ENCODE data around the gene NPBWR2.
"Not testable (repeated sequence)": the region's sequence is repeated elsewhere in the genome, so short reads cannot be mapped to it uniquely, and the experiment has no call there.

The NPBWR2 gene

GRCh38 chr20:64136004-64136710, 28.8 kb upstream of the NPBWR2 start:
- Histone ChIP-seq H4K20me1 (ENCODE audit: insufficient read depth) (no peaks in the 10 kb centered on the region), H3K27me3 (ENCODE audit: insufficient read depth, low read depth) (peaks cover 54% of the 10 kb centered on the region), H3K27ac (no peak overlapping the region), H3K4me3 (IDR thresholded peaks at IDR 0.05; ENCODE audit: insufficient read depth, low read depth, low read length) (no peak overlapping the region), H3K36me3 (ENCODE audit: insufficient read depth) (no peaks in the 10 kb centered on the region), H3K4me1 (ENCODE audit: low read depth, poor library complexity, severe bottlenecking) (no peaks in the 10 kb centered on the region), H3K79me2 (ENCODE audit: insufficient read depth, low read depth) (no peaks in the 10 kb centered on the region), H3K9ac (no peak overlapping the region), H2AFZ (ENCODE audit: low read depth) (no peak overlapping the region), H3K4me2 (no peak overlapping the region)
- TF ChIP-seq CTCF (conservative IDR thresholded peaks at IDR 0.05; ENCODE audit: low read depth, low read length), result no peak

- H3K4me3 ChIP-seq (IDR thresholded peaks at IDR 0.05; ENCODE audit: insufficient read depth, low read depth, low read length); H3K4me1 ChIP-seq (ENCODE audit: low read depth, poor library complexity, severe bottlenecking); H3K4me2 ChIP-seq; H3K27ac ChIP-seq; H3K36me3 ChIP-seq (ENCODE audit: insufficient read depth); H3K79me2 ChIP-seq (ENCODE audit: insufficient read depth, low read depth); H3K9ac ChIP-seq; H2AFZ ChIP-seq (ENCODE audit: low read depth); H4K20me1 ChIP-seq (ENCODE audit: insufficient read depth): not testable (repeated sequence)
- peaks cover 54% of the 10 kb centered on the region for H3K27me3 ChIP-seq (ENCODE audit: insufficient read depth, low read depth)
Measured at GRCh38 chr20:64134744-64135143, 27.4 kb upstream of the NPBWR2 start.

GRCh38 chr20:64133951-64134407, 26.6 kb upstream of the NPBWR2 start:
- Histone ChIP-seq H3K4me1 (ENCODE audit: low read depth, poor library complexity, severe bottlenecking) (no peaks in the 10 kb centered on the region), H4K20me1 (ENCODE audit: insufficient read depth) (no peaks in the 10 kb centered on the region), H3K27me3 (ENCODE audit: insufficient read depth, low read depth) (peaks cover 54% of the 10 kb centered on the region), H2AFZ (ENCODE audit: low read depth) (no peak overlapping the region), H3K4me3 (IDR thresholded peaks at IDR 0.05; ENCODE audit: insufficient read depth, low read depth, low read length) (no peak overlapping the region), H3K9ac (no peak overlapping the region), H3K36me3 (ENCODE audit: insufficient read depth) (no peaks in the 10 kb centered on the region), H3K79me2 (ENCODE audit: insufficient read depth, low read depth) (no peaks in the 10 kb centered on the region), H3K27ac (no peak overlapping the region), H3K4me2 (no peak overlapping the region)
- no peak for TF ChIP-seq CTCF (conservative IDR thresholded peaks at IDR 0.05; ENCODE audit: low read depth, low read length)

GRCh38 chr20:64131406-64131805, 24.0 kb upstream of the NPBWR2 start:
- no peak overlapping the region for H3K4me3 ChIP-seq (IDR thresholded peaks at IDR 0.05; ENCODE audit: insufficient read depth, low read depth, low read length)

More at GRCh38 chr20:64131406-64131805, 24.0 kb upstream of the NPBWR2 start:
- Histone ChIP-seq H3K27me3 (ENCODE audit: insufficient read depth, low read depth) (peaks cover 43% of the 10 kb centered on the region), H3K79me2 (ENCODE audit: insufficient read depth, low read depth) (no peaks in the 10 kb centered on the region), H3K4me2 (no peak overlapping the region), H4K20me1 (ENCODE audit: insufficient read depth) (no peaks in the 10 kb centered on the region), H3K36me3 (ENCODE audit: insufficient read depth) (no peaks in the 10 kb centered on the region), H3K9ac (no peak overlapping the region), H2AFZ (ENCODE audit: low read depth) (no peak overlapping the region), H3K27ac (no peak overlapping the region), H3K4me1 (ENCODE audit: low read depth, poor library complexity, severe bottlenecking) (no peaks in the 10 kb centered on the region)
- TF ChIP-seq CTCF (conservative IDR thresholded peaks at IDR 0.05; ENCODE audit: low read depth, low read length), result no peak
